Activated T-helper 9 cell treated with anti-CD3 and anti-CD28 coated beads, Interleukin-2, amount 50 U/mL, for 16 hours (primary cell): ENCODE results near the gene APOC1.
A peak's percentile ranks its signal among the peaks of the same experiment; 100 is the strongest.
"Not testable (repeated sequence)": the region's sequence is repeated elsewhere in the genome, so short reads cannot be mapped to it uniquely, and the experiment has no call there.

ENCODE experiments used
- DNase-seq: peaks from one replicate; pipeline ENCODE4 v3.0.0-alpha.2; 2020; ENCODE audit warnings: low read depth

APOC1 gene

DNA sequence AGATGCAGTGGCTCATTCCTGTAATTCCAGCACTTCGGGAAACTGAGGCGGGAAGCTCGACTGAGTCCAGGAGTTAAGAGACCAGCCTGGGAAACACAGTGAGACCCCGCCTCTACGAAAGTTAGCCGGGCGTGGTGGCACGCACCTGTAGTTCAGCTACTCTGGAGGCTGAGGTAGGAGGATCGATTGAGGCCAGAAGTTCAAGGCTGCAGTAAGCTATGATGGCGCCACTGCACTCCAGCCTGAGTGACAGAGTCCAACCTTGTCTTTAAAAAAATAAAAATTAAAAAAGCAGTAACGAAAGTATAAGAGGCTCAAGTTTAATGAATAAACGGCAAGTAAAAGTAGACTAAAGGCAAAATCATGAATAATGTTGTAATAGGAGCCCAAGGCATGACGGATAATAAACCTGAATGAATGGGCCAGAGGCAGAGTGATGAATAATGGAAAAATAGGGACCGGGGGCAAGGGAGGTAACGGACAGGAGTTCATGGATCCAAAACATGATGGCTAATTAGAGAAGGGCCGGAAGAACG lies 24.5 kb upstream of the APOC1 start:
- DNase-seq, result no peak

DNA sequence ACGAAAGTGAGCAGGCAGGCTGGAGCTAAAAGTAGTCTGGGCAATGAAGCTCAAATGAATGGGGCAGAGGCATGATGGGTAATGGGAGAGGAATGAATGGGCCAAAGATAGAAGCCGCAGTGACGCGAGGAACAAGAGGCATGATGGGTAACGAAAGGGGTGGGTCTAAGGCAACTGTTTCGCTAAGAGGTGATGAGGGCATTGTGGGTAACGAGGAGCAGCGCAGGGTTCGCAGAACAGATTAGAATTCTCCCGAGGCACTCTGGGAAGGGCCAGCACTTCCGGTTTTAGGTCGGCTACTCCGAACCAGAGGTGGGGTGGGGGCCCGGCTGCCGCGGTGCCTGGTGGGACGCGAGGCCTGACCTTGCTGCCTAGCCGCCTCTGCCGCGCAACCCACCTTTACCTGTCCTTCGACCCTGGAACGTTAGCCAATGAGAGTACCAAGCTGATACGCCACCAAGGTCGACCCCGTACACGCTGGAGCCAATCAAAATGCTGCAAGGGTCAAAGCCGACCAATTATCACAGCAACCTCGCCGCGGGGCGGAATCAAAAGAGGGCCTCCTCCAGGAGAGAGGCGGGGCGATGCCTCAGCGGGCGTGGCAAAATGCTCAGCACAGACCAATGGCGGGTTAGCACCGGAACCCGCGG lies 23.9 kb upstream of the APOC1 start:
- peak; percentile 100 for DNase-seq

DNA sequence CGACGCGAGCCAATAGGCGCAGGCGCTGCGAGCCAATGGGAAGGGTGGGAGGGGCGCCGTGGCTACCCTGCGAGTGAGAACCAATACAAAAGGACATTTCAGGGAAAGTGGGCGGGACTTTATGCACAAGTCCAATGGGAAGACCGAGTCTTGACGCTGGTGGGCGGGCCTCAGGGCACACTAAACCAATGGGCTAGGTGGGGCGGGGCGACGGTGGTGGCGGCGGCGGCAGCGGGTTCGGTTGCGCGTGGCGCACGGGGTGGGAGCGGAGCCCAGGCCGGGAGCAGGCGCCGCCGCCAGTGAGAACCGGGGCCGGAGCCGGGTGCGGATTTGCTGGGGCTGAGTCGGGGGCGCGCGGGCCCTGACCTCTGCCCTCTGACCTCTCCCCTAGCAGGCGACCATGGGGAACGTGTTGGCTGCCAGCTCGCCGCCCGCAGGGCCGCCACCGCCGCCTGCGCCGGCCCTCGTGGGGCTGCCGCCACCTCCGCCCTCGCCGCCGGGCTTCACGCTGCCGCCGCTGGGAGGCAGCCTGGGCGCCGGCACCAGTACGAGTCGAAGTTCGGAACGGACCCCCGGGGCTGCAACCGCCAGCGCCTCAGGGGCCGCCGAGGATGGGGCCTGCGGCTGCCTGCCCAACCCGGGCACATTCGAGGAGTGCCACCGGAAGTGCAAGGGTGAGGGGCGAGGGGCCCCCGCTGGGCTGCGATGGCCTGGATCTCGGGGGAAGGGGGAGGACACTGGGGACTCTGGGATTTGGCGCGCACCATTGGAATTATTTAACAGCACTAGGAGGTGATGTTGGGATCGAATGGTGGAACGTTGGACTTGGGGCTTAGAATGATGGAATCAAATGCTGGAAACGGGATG lies 23.2 kb upstream of the APOC1 start, which contains the start of gene TOMM40:
TSS of gene TOMM40 (plus strand) at position 239 of the 867 bp plus-strand sequence. CDS start at position 401, 162 bp downstream.
- DNase-seq, result no peak

DNA sequence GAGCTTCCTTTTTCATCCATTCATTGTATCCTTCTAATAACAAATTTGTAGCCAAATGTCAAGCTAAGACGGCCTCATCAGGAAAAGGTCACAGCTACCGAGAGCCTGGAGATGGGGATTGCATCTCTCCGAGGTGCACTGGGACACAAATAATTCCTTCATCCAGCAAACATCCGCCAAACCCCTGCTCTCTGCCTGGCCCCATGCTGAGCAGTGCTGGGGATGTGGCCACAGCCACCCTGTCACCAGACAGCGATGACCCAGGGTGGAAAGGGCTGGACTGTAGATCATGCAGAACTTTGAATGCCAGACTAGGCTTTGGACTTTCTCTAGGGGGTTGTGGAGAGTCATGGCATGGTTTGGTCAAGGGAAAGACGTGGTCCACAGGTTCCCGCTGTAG lies 21.5 kb upstream of the APOC1 start:
- no peak for DNase-seq

DNA sequence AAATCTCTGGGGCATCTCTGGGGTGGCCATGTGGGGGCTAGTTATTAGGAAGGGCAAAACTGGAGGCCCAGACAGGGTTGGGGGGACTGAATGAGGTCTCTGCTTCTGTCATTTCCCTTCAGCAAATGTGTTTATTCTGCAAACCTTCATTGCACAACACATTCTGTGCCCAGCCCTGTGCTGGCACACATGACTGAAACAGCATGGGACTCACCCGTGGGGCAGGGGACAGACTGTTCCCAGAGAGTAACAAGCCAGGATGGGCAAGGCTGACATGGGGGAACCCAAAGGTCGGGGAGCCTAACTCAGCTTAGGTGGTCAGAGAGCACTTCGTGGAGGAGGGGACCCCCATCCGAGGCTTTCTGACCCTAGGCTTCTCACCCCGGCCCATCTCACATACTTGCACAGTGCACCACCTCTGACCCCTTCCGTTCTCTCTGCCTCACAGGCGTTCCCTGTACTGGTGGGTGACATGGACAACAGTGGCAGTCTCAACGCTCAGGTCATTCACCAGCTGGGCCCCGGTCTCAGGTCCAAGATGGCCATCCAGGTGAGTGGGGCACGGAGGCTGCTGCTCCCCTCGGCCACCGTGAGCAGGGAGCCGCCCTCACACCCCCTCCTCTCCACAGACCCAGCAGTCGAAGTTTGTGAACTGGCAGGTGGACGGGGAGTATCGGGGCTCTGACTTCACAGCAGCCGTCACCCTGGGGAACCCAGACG lies 20.9 kb upstream of the APOC1 start:
- no peak for DNase-seq

DNA sequence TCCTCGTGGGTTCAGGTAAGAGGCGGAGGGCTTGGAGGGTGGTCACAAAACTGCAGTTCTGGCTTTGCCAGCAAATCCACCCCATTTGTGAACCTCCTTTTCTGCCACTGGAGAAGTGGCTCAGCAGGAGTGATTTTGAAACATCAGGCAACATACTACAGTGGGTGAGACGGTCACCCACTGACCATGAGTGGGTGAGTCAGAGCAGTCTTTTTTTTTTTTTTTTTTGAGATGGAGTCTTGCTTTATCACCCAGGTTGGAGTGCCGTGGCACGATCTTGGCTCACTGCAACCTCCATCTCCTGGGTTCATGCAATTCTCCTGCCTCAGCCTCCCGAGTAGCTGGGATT lies 20.4 kb upstream of the APOC1 start:
- DNase-seq, result no peak

DNA sequence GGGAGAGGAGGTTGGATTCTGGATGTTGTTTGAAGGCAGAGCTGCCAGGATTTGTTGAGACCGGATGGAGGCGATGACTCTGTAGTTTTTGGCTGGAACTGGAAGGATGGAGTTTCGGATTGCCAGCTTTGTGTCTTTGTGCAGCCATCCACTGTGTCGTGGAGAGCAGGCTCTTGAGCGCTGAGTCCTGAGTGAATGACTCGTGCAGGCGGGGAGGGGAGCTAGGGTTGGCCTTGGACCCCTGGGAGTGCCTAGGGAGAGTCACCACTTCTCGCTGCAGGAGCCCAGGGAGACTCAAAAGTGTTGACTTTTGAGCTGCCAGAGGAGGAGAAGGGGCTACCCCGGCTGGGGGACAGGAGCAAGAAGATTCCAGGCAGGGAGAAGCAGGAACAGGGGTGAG lies 19.5 kb upstream of the APOC1 start:
- no peak for DNase-seq

DNA sequence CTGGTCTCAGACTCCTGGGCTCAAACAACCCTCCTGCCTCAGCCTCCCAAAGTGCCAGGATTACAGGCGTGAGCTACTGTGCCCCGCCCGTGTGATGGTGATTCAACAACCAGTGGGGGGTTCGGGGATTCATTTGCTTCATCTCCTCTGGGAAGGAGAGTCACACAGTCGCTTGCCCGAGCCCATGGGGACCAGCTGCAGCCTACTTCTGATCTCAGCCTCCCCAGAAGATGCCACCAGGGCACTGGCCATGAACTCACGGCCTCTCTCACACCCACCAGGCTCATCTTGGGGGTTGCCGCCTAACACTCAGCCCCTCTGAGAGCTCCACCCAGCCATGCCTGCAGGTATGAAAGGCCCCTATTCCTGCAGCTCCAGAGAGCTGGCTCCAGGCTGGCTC lies 16.6 kb upstream of the APOC1 start:
- DNase-seq, result no peak

DNA sequence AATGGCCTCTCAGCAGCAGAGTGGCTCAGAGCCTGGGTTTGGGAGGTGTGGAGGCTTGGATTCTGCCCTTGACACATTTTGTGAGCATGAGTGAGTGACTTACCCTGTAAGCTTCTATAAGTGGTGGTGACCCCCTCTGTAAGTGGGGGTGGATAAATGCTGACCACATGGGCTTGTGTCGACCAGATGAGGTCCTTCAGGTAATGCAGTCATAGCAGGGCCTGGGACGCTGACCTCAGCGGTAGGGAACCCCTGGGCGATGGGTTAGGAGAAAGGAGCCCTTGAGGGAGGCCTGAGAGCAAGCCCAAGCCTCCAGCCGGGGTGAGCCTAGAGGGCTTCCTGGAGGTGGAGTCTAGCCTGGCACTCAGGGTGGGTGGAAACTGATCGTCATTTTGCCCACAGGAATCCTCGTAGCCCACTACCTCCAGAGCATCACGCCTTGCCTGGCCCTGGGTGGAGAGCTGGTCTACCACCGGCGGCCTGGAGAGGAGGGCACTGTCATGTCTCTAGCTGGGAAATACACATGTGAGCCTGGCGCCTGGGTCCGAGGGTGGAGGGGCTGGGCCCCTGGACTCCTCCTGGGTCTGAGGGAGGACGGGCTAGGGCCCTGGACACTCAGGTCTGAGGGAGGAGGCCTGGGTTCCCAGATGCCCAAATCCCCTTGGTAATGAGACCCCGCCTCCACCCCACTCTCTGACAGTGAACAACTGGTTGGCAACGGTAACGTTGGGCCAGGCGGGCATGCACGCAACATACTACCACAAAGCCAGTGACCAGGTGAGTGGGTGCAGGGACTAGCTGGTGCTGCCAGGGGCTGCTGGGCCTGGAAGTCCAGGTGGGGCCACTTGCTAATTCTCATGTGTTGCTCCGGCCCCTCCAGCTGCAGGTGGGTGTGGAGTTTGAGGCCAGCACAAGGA lies 13.8 kb upstream of the APOC1 start:
- DNase-seq, result no peak

DNA sequence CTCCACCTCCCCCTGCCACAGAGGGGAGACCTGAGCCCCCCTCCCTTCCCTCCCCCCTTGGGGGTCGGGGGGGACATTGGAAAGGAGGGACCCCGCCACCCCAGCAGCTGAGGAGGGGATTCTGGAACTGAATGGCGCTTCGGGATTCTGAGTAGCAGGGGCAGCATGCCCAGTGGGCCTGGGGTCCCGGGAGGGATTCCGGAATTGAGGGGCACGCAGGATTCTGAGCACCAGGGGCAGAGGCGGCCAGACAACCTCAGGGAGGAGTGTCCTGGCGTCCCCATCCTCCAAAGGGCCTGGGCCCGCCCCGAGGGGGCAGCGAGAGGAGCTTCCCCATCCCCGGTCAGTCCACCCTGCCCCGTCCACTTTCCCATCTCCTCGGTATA lies 11.2 kb upstream of the APOC1 start:
- DNase-seq, result no peak

DNA sequence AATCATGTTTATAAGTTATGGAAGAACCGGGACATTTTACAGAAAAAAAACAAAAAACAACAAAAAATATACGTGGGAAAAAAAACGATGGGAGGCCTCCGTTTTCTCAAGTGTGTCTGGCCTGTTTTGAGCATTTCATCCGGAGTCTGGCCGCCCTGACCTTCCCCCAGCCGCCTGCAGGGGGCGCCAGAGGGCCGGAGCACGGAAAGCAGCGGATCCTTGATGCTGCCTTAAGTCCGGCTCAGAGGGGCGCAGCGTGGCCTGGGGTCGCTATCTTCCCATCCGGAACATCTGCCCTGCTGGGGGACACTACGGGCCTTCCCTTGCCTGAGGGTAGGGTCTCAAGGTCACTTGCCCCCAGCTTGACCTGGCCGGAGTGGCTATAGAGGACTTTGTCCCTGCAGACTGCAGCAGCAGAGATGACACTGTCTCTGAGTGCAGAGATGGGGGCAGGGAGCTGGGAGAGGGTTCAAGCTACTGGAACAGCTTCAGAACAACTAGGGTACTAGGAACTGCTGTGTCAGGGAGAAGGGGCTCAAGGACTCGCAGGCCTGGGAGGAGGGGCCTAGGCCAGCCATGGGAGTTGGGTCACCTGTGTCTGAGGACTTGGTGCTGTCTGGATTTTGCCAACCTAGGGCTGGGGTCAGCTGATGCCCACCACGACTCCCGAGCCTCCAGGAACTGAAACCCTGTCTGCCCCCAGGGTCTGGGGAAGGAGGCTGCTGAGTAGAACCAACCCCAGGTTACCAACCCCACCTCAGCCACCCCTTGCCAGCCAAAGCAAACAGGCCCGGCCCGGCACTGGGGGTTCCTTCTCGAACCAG lies 10.6 kb upstream of the APOC1 start:
- DNase-seq, result peak; percentile 68

DNA sequence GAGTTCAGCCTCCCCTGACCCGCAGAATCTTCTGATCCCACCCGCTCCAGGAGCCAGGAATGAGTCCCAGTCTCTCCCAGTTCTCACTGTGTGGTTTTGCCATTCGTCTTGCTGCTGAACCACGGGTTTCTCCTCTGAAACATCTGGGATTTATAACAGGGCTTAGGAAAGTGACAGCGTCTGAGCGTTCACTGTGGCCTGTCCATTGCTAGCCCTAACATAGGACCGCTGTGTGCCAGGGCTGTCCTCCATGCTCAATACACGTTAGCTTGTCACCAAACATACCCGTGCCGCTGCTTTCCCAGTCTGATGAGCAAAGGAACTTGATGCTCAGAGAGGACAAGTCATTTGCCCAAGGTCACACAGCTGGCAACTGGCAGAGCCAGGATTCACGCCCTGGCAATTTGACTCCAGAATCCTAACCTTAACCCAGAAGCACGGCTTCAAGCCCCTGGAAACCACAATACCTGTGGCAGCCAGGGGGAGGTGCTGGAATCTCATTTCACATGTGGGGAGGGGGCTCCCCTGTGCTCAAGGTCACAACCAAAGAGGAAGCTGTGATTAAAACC lies 9.9 kb upstream of the APOC1 start:
- no peak for DNase-seq

DNA sequence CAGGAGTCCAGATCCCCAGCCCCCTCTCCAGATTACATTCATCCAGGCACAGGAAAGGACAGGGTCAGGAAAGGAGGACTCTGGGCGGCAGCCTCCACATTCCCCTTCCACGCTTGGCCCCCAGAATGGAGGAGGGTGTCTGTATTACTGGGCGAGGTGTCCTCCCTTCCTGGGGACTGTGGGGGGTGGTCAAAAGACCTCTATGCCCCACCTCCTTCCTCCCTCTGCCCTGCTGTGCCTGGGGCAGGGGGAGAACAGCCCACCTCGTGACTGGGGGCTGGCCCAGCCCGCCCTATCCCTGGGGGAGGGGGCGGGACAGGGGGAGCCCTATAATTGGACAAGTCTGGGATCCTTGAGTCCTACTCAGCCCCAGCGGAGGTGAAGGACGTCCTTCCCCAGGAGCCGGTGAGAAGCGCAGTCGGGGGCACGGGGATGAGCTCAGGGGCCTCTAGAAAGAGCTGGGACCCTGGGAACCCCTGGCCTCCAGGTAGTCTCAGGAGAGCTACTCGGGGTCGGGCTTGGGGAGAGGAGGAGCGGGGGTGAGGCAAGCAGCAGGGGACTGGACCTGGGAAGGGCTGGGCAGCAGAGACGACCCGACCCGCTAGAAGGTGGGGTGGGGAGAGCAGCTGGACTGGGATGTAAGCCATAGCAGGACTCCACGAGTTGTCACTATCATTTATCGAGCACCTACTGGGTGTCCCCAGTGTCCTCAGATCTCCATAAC lies 8.8 kb upstream of the APOC1 start, which contains the start of gene APOE:
TSS of gene APOE (plus strand) at position 360 of the 724 bp plus-strand sequence. CDS start 829 bp downstream, outside the sequence.
- no peak for DNase-seq

DNA sequence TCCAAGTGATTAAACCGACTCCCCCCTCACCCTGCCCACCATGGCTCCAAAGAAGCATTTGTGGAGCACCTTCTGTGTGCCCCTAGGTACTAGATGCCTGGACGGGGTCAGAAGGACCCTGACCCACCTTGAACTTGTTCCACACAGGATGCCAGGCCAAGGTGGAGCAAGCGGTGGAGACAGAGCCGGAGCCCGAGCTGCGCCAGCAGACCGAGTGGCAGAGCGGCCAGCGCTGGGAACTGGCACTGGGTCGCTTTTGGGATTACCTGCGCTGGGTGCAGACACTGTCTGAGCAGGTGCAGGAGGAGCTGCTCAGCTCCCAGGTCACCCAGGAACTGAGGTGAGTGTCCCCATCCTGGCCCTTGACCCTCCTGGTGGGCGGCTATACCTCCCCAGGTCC lies 6.8 kb upstream of the APOC1 start:
- no peak for DNase-seq

DNA sequence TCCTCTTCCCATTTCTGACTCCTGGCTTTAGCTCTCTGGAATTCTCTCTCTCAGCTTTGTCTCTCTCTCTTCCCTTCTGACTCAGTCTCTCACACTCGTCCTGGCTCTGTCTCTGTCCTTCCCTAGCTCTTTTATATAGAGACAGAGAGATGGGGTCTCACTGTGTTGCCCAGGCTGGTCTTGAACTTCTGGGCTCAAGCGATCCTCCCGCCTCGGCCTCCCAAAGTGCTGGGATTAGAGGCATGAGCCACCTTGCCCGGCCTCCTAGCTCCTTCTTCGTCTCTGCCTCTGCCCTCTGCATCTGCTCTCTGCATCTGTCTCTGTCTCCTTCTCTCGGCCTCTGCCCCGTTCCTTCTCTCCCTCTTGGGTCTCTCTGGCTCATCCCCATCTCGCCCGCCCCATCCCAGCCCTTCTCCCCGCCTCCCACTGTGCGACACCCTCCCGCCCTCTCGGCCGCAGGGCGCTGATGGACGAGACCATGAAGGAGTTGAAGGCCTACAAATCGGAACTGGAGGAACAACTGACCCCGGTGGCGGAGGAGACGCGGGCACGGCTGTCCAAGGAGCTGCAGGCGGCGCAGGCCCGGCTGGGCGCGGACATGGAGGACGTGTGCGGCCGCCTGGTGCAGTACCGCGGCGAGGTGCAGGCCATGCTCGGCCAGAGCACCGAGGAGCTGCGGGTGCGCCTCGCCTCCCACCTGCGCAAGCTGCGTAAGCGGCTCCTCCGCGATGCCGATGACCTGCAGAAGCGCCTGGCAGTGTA lies 6.2 kb upstream of the APOC1 start:
- DNase-seq, result no peak

DNA sequence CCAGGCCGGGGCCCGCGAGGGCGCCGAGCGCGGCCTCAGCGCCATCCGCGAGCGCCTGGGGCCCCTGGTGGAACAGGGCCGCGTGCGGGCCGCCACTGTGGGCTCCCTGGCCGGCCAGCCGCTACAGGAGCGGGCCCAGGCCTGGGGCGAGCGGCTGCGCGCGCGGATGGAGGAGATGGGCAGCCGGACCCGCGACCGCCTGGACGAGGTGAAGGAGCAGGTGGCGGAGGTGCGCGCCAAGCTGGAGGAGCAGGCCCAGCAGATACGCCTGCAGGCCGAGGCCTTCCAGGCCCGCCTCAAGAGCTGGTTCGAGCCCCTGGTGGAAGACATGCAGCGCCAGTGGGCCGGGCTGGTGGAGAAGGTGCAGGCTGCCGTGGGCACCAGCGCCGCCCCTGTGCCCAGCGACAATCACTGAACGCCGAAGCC lies 5.6 kb upstream of the APOC1 start:
- DNase-seq, result no peak

DNA sequence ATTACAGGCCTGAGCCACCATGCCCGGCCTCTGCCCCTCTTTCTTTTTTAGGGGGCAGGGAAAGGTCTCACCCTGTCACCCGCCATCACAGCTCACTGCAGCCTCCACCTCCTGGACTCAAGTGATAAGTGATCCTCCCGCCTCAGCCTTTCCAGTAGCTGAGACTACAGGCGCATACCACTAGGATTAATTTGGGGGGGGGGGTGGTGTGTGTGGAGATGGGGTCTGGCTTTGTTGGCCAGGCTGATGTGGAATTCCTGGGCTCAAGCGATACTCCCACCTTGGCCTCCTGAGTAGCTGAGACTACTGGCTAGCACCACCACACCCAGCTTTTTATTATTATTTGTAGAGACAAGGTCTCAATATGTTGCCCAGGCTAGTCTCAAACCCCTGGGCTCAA lies 4.6 kb upstream of the APOC1 start:
- no peak for DNase-seq

DNA sequence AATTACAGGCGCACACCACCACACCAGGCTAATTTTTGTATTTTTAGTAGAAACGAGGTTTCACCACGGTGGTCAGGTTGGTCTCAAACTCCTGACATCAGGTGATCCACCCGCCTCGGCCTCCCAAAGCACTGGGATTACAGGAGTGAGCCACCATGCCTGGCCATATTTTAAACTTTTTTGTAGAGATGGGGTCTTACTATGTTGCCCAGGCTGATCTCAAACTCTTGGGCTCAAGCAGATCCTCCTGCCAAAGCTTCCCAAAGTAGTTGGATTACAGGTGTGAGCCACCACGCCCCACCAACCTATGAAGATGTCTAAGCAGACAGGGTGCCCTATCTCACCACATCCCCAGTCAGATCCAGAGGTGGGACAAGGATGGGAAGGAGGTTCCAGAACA lies 2.5 kb upstream of the APOC1 start:
- not testable (repeated sequence) for DNase-seq

DNA sequence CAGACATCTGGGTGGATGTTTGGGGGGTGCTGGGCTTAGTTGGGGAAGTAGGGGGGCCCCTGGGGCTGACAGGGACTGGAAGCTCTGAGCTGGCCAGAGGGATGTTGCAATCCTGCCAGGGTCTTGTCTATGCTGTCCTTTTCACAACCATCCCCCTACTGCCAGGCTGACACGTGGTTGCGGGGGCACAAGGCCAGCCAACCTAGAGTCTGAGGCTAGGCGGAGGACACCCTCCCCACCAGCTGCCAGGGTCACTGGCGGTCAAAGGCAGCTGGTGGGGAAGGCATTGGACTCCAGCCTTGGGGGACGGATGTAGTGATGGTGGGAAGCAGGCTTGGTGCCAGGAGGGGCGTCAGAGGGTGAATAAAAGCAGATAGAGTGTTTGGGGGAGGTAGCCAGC lies 1.6 kb upstream of the APOC1 start:
- DNase-seq, result no peak
